Calu3 (cell line): Measurements from ENCODE around the gene COQ8B. TPM values are rescaled to one million over a fixed set of nuclear protein-coding genes. Genes with fewer than 3 reads are reported as not detected.

ENCODE experiments used
- BruUV-seq: library from RNA; stranded (reverse); fragments of 400-500 nt; replicated peaks from 2 replicates; lab custom pipeline; 2021; lab: Mats Ljungman, UMichigan
- CTCF ChIA-PET: fragments of 300-600 bp; sonication (Branson Sonifier 250); formaldehyde crosslinking; loops from one replicate; lab custom pipeline; 2022; ENCODE audit warnings: antibody characterized with exemption; lab: Charles Lee
- DNase-seq: peaks from one replicate; pipeline ENCODE4 v3.0.0; 2022
- H3K27ac Mint-ChIP-seq: one replicate; pipeline ENCODE4 v1.8.0; 2022; ENCODE audit warnings: mixed read lengths; ENCODE audit not compliant: unreplicated experiment
- H3K27me3 Mint-ChIP-seq: one replicate; pipeline ENCODE4 v1.8.0; 2022; ENCODE audit warnings: mixed read lengths; ENCODE audit not compliant: unreplicated experiment
- H3K36me3 Mint-ChIP-seq: one replicate; pipeline ENCODE4 v1.8.0; 2022; ENCODE audit warnings: mild to moderate bottlenecking, moderate library complexity, mixed read lengths; ENCODE audit not compliant: insufficient read depth, unreplicated experiment
- H3K4me1 Mint-ChIP-seq: one replicate; pipeline ENCODE4 v1.8.0; 2022; ENCODE audit warnings: mild to moderate bottlenecking, low read depth, mixed read lengths; ENCODE audit not compliant: unreplicated experiment
- H3K4me3 Mint-ChIP-seq: one replicate; pipeline ENCODE4 v1.8.0; 2022; ENCODE audit warnings: mild to moderate bottlenecking, low read depth, moderate library complexity, mixed read lengths; ENCODE audit not compliant: unreplicated experiment
- H3K9me3 Mint-ChIP-seq: one replicate; pipeline ENCODE4 v1.8.0; 2022; ENCODE audit warnings: low read depth, mixed read lengths; ENCODE audit not compliant: unreplicated experiment
- intact Hi-C: fragments of 100-400 bp; cut with micrococcal nuclease; formaldehyde crosslinking; loops from one replicate; pipeline ENCODE4 v1.10.0; 2022; ENCODE audit not compliant: unreplicated experiment
- total RNA-seq: library from RNA; stranded (reverse); gene quantifications from 2 replicates; pipeline ENCODE4 v1.2.3, GENCODE V29; 2022
- TF ChIP-seq, protein P1 (sequence below): fragments of 200-600 bp; IDR thresholded peaks from one replicate; pipeline ENCODE4 v1.8.0; 2022; ENCODE audit warnings: antibody characterized with exemption; ENCODE audit not compliant: unreplicated experiment

COQ8B gene
- total RNA-seq, 1 experiment from 2014 or later = 55.9 TPM

- BruUV-seq = no TSS peak
- CTCF ChIA-PET = interaction anchor here (0.7 kb wide), 1 partner anchor 46 kb away, joined by 6 read pairs; no protein-coding TSS in a partner anchor
- Mint-ChIP-seq H3K27me3 (no peaks in the 10 kb centered on the region), H3K4me3 (peak overlapping the region; percentile 78), H3K27ac (peak overlapping the region; percentile 93), H3K4me1 (peaks cover 14% of the 10 kb centered on the region), H3K9me3 (no peaks in the 10 kb centered on the region), H3K36me3 (peaks cover 88% of the 10 kb centered on the region)
- peak; percentile 98 for DNase-seq
- intact Hi-C loops = loop anchor here (5.0 kb wide), 1 partner anchor 38 kb away; the partner anchor contains the start of genes ACTMAP and SNRPA
- TF ChIP-seq, protein P1, sequence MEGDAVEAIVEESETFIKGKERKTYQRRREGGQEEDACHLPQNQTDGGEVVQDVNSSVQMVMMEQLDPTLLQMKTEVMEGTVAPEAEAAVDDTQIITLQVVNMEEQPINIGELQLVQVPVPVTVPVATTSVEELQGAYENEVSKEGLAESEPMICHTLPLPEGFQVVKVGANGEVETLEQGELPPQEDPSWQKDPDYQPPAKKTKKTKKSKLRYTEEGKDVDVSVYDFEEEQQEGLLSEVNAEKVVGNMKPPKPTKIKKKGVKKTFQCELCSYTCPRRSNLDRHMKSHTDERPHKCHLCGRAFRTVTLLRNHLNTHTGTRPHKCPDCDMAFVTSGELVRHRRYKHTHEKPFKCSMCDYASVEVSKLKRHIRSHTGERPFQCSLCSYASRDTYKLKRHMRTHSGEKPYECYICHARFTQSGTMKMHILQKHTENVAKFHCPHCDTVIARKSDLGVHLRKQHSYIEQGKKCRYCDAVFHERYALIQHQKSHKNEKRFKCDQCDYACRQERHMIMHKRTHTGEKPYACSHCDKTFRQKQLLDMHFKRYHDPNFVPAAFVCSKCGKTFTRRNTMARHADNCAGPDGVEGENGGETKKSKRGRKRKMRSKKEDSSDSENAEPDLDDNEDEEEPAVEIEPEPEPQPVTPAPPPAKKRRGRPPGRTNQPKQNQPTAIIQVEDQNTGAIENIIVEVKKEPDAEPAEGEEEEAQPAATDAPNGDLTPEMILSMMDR = no peak
Measured at GRCh38 chr19:40714441-40715299, 2.0 kb downstream of the COQ8B start.

DNA sequence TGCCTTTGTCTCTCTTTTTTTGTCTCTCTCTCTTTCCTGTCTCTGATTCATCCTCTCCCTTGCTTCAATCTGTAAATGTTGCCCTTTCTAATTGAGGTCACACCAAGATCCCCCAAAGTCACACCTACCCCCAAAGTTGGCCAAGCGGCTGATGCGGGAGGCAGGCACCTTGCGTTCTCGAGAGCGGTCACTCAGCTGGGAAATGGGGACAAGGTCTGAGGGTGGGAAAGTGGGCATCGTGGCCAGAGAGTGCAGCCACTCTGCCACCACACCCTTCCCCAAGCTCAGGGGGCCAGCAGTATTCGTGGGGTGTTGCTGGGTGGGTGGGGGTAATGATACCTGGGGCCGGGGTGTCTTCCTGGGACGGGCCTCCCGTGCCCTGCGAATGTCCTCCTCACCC, 2.7 kb downstream of the COQ8B start:
- Mint-ChIP-seq H3K27ac (no peak overlapping the region), H3K9me3 (no peaks in the 10 kb centered on the region), H3K27me3 (no peaks in the 10 kb centered on the region), H3K4me3 (peak overlapping the region; percentile 78), H3K36me3 (peaks cover 88% of the 10 kb centered on the region), H3K4me1 (peaks cover 14% of the 10 kb centered on the region)
- no TSS peak for BruUV-seq
- CTCF ChIA-PET = no interaction called here
- TF ChIP-seq, protein P1 = no peak
- intact Hi-C loops = no loop called here
- DNase-seq = no peak

- no peak for DNase-seq
- Mint-ChIP-seq H3K27me3 (no peaks in the 10 kb centered on the region), H3K4me1 (no peaks in the 10 kb centered on the region), H3K4me3 (no peak overlapping the region), H3K9me3 (no peaks in the 10 kb centered on the region), H3K36me3 (peaks cover 78% of the 10 kb centered on the region), H3K27ac (no peak overlapping the region)
- no TSS peak for BruUV-seq
- TF ChIP-seq, protein P1 = no peak
- intact Hi-C loops = no loop called here
- CTCF ChIA-PET = no interaction called here
Measured at GRCh38 chr19:40709817-40710216, 6.9 kb downstream of the COQ8B start.

GRCh38 chr19:40707615-40708014, 9.1 kb downstream of the COQ8B start:
- DNase-seq = no peak
- CTCF ChIA-PET = no interaction called here
- H3K4me1 Mint-ChIP-seq = no peaks in the 10 kb centered on the region
- H3K36me3 Mint-ChIP-seq = peaks cover 74% of the 10 kb centered on the region
- intact Hi-C loops = no loop called here
- no peak overlapping the region for H3K27ac Mint-ChIP-seq
- BruUV-seq = no TSS peak
- H3K9me3 Mint-ChIP-seq = no peaks in the 10 kb centered on the region
- H3K27me3 Mint-ChIP-seq = no peaks in the 10 kb centered on the region
- no peak overlapping the region for H3K4me3 Mint-ChIP-seq
- TF ChIP-seq, protein P1 = no peak
